Measurements from ENCODE around the gene ZNF813.
"Not testable (repeated sequence)": the region's sequence is repeated elsewhere in the genome, so short reads cannot be mapped to it uniquely, and the experiment has no call there.

ZNF813 gene

GRCh38 chr19:53509443-53509842, 41.9 kb downstream of the ZNF813 start:
- H3K4me3 ChIP-seq (ENCODE audit: low read length in 2 of 2): no peak overlapping the region
- H3K27me3 ChIP-seq (ENCODE audit: control insufficient read depth in 1 of 2, insufficient read depth in 2 of 2, low read length in 2 of 2): peaks cover 3 to 17% of the 10 kb centered on the region in 2 donors
- no peak overlapping the region for H3K27ac ChIP-seq (ENCODE audit: low read length)

GRCh38 chr19:53509845-53510244, 42.3 kb downstream of the ZNF813 start:
- Histone ChIP-seq H3K9ac (ENCODE audit: low read length in 2 of 2) (no peak overlapping the region), H3K4me3 (ENCODE audit: low read length in 2 of 2) (no peak overlapping the region), H3K9me3 (ENCODE audit: control insufficient read depth in 2 of 2, low read length in 2 of 2) (no peaks in the 10 kb centered on the region), H3K36me3 (ENCODE audit: control insufficient read depth in 2 of 2, insufficient read depth in 2 of 2, low read length in 2 of 2) (no peaks in the 10 kb centered on the region), H3K4me1 (ENCODE audit: control insufficient read depth, insufficient read depth, low read length) (no peaks in the 10 kb centered on the region), H3K27ac (ENCODE audit: low read length) (no peak overlapping the region), H3K27me3 (ENCODE audit: control insufficient read depth in 1 of 2, insufficient read depth in 2 of 2, low read length in 2 of 2) (peaks cover 3 to 17% of the 10 kb centered on the region in 2 donors)

More at GRCh38 chr19:53509443-53509842, 41.9 kb downstream of the ZNF813 start:
- Histone ChIP-seq H3K36me3 (ENCODE audit: control insufficient read depth in 2 of 2, insufficient read depth in 2 of 2, low read length in 2 of 2) (no peaks in the 10 kb centered on the region), H3K9me3 (ENCODE audit: control insufficient read depth in 2 of 2, low read length in 2 of 2) (no peaks in the 10 kb centered on the region), H3K9ac (ENCODE audit: low read length in 2 of 2) (no peak overlapping the region), H3K4me1 (ENCODE audit: control insufficient read depth, insufficient read depth, low read length) (peaks cover 3% of the 10 kb centered on the region)

GRCh38 chr19:53511357-53511756, 43.8 kb downstream of the ZNF813 start:
- H3K27ac ChIP-seq (ENCODE audit: low read length): no peak overlapping the region
- H3K36me3 ChIP-seq (ENCODE audit: control insufficient read depth in 2 of 2, insufficient read depth in 2 of 2, low read length in 2 of 2): no peaks in the 10 kb centered on the region
- H3K4me1 ChIP-seq (ENCODE audit: control insufficient read depth, insufficient read depth, low read length): no peaks in the 10 kb centered on the region
- peaks cover 3 to 17% of the 10 kb centered on the region in 2 donors for H3K27me3 ChIP-seq (ENCODE audit: control insufficient read depth in 1 of 2, insufficient read depth in 2 of 2, low read length in 2 of 2)
- H3K9me3 ChIP-seq (ENCODE audit: control insufficient read depth in 2 of 2, low read length in 2 of 2): no peaks in the 10 kb centered on the region
- no peak overlapping the region for H3K4me3 ChIP-seq (ENCODE audit: low read length in 2 of 2)
- H3K9ac ChIP-seq (ENCODE audit: low read length in 2 of 2): no peak overlapping the region

GRCh38 chr19:53511933-53512374, 44.4 kb downstream of the ZNF813 start:
- H3K4me3 ChIP-seq (ENCODE audit: low read length in 2 of 2): no peak overlapping the region
- no peak overlapping the region for H3K9ac ChIP-seq (ENCODE audit: low read length in 2 of 2)
- H3K27me3 ChIP-seq (ENCODE audit: control insufficient read depth in 1 of 2, insufficient read depth in 2 of 2, low read length in 2 of 2): peaks cover 3 to 14% of the 10 kb centered on the region in 2 donors
- H3K27ac ChIP-seq (ENCODE audit: low read length): no peak overlapping the region
- no peaks in the 10 kb centered on the region for H3K4me1 ChIP-seq (ENCODE audit: control insufficient read depth, insufficient read depth, low read length)
- no peaks in the 10 kb centered on the region for H3K36me3 ChIP-seq (ENCODE audit: control insufficient read depth in 2 of 2, insufficient read depth in 2 of 2, low read length in 2 of 2)
- no peaks in the 10 kb centered on the region for H3K9me3 ChIP-seq (ENCODE audit: control insufficient read depth in 2 of 2, low read length in 2 of 2)

GRCh38 chr19:53515047-53515446, 47.5 kb downstream of the ZNF813 start:
- H3K9me3 ChIP-seq (ENCODE audit: control insufficient read depth in 2 of 2, low read length in 2 of 2); H3K36me3 ChIP-seq (ENCODE audit: control insufficient read depth in 2 of 2, insufficient read depth in 2 of 2, low read length in 2 of 2); H3K4me1 ChIP-seq (ENCODE audit: control insufficient read depth, insufficient read depth, low read length); H3K4me3 ChIP-seq (ENCODE audit: low read length in 2 of 2); H3K27ac ChIP-seq (ENCODE audit: low read length); H3K27me3 ChIP-seq (ENCODE audit: control insufficient read depth in 1 of 2, insufficient read depth in 2 of 2, low read length in 2 of 2); H3K9ac ChIP-seq (ENCODE audit: low read length in 2 of 2): not testable (repeated sequence)

GRCh38 chr19:53517114-53517741, 49.7 kb downstream of the ZNF813 start:
- Histone ChIP-seq H3K9ac (ENCODE audit: low read length in 2 of 2) (no peak overlapping the region), H3K9me3 (ENCODE audit: control insufficient read depth in 2 of 2, low read length in 2 of 2) (no peaks in the 10 kb centered on the region), H3K27me3 (ENCODE audit: control insufficient read depth in 1 of 2, insufficient read depth in 2 of 2, low read length in 2 of 2) (no peaks in the 10 kb centered on the region), H3K4me1 (ENCODE audit: control insufficient read depth, insufficient read depth, low read length) (peaks cover 13% of the 10 kb centered on the region), H3K36me3 (ENCODE audit: control insufficient read depth in 2 of 2, insufficient read depth in 2 of 2, low read length in 2 of 2) (no peaks in the 10 kb centered on the region), H3K27ac (ENCODE audit: low read length) (no peak overlapping the region), H3K4me3 (ENCODE audit: low read length in 2 of 2) (no peak overlapping the region)

- Histone ChIP-seq H3K4me1 (ENCODE audit: control insufficient read depth, insufficient read depth, low read length) (peaks cover 13% of the 10 kb centered on the region), H3K27ac (ENCODE audit: low read length) (no peak overlapping the region), H3K9me3 (ENCODE audit: control insufficient read depth in 2 of 2, low read length in 2 of 2) (no peaks in the 10 kb centered on the region)
Observed at GRCh38 chr19:53518121-53518520, 50.6 kb downstream of the ZNF813 start.

GRCh38 chr19:53518716-53519115, 51.2 kb downstream of the ZNF813 start:
- no peak overlapping the region for H3K4me3 ChIP-seq (ENCODE audit: low read length in 2 of 2)
- H3K36me3 ChIP-seq (ENCODE audit: control insufficient read depth in 2 of 2, insufficient read depth in 2 of 2, low read length in 2 of 2): no peaks in the 10 kb centered on the region
- no peak overlapping the region for H3K9ac ChIP-seq (ENCODE audit: low read length in 2 of 2)
- no peak overlapping the region for H3K27ac ChIP-seq (ENCODE audit: low read length)
- H3K9me3 ChIP-seq (ENCODE audit: control insufficient read depth in 2 of 2, low read length in 2 of 2): no peaks in the 10 kb centered on the region
- H3K27me3 ChIP-seq (ENCODE audit: control insufficient read depth in 1 of 2, insufficient read depth in 2 of 2, low read length in 2 of 2): no peaks in the 10 kb centered on the region
- peaks cover 13% of the 10 kb centered on the region for H3K4me1 ChIP-seq (ENCODE audit: control insufficient read depth, insufficient read depth, low read length)

More at GRCh38 chr19:53518121-53518520, 50.6 kb downstream of the ZNF813 start:
- no peaks in the 10 kb centered on the region for H3K27me3 ChIP-seq (ENCODE audit: control insufficient read depth in 1 of 2, insufficient read depth in 2 of 2, low read length in 2 of 2)
- H3K4me3 ChIP-seq (ENCODE audit: low read length in 2 of 2): no peak overlapping the region
- no peaks in the 10 kb centered on the region for H3K36me3 ChIP-seq (ENCODE audit: control insufficient read depth in 2 of 2, insufficient read depth in 2 of 2, low read length in 2 of 2)
- no peak overlapping the region for H3K9ac ChIP-seq (ENCODE audit: low read length in 2 of 2)

- Histone ChIP-seq H3K4me1 (ENCODE audit: control insufficient read depth, insufficient read depth, low read length) (peaks cover 13% of the 10 kb centered on the region), H3K4me3 (ENCODE audit: low read length in 2 of 2) (no peak overlapping the region), H3K36me3 (ENCODE audit: control insufficient read depth in 2 of 2, insufficient read depth in 2 of 2, low read length in 2 of 2) (no peaks in the 10 kb centered on the region), H3K9me3 (ENCODE audit: control insufficient read depth in 2 of 2, low read length in 2 of 2) (no peaks in the 10 kb centered on the region), H3K9ac (ENCODE audit: low read length in 2 of 2) (no peak overlapping the region), H3K27ac (ENCODE audit: low read length) (no peak overlapping the region), H3K27me3 (ENCODE audit: control insufficient read depth in 1 of 2, insufficient read depth in 2 of 2, low read length in 2 of 2) (no peaks in the 10 kb centered on the region)
Observed at GRCh38 chr19:53519446-53519845, 51.9 kb downstream of the ZNF813 start.

GRCh38 chr19:53520163-53520546, 52.6 kb downstream of the ZNF813 start:
- Histone ChIP-seq H3K27me3 (ENCODE audit: control insufficient read depth in 1 of 2, insufficient read depth in 2 of 2, low read length in 2 of 2) (no peaks in the 10 kb centered on the region), H3K9ac (ENCODE audit: low read length in 2 of 2) (peak overlapping the region in 1 of 2 donors; percentile 60), H3K4me3 (ENCODE audit: low read length in 2 of 2) (peak overlapping the region; percentile 80 to 84), H3K27ac (ENCODE audit: low read length) (peak overlapping the region; percentile 92), H3K4me1 (ENCODE audit: control insufficient read depth, insufficient read depth, low read length) (peaks cover 13% of the 10 kb centered on the region), H3K36me3 (ENCODE audit: control insufficient read depth in 2 of 2, insufficient read depth in 2 of 2, low read length in 2 of 2) (no peaks in the 10 kb centered on the region), H3K9me3 (ENCODE audit: control insufficient read depth in 2 of 2, low read length in 2 of 2) (no peaks in the 10 kb centered on the region)

GRCh38 chr19:53520547-53521372, 53.2 kb downstream of the ZNF813 start:
- Histone ChIP-seq H3K9ac (ENCODE audit: low read length in 2 of 2) (peak overlapping the region; percentile 60), H3K9me3 (ENCODE audit: control insufficient read depth in 2 of 2, low read length in 2 of 2) (no peaks in the 10 kb centered on the region), H3K4me1 (ENCODE audit: control insufficient read depth, insufficient read depth, low read length) (peaks cover 13% of the 10 kb centered on the region), H3K4me3 (ENCODE audit: low read length in 2 of 2) (peak overlapping the region; percentile 80 to 84), H3K36me3 (ENCODE audit: control insufficient read depth in 2 of 2, insufficient read depth in 2 of 2, low read length in 2 of 2) (no peaks in the 10 kb centered on the region), H3K27ac (ENCODE audit: low read length) (peak overlapping the region; percentile 92), H3K27me3 (ENCODE audit: control insufficient read depth in 1 of 2, insufficient read depth in 2 of 2, low read length in 2 of 2) (no peaks in the 10 kb centered on the region)
